ENCODE measurements around the gene GYPC. TPM values are rescaled to one million over a fixed set of nuclear protein-coding genes. Genes with fewer than 3 reads are reported as not detected.

GYPC gene
- 100 to 1,000 TPM in 1 of 2 donors, 1 to 10 TPM in 1; 8.7 to 419 TPM for total RNA-seq
- polyA plus RNA-seq, result 10 to 100 TPM in 1 of 2 donors, 1 to 10 TPM in 1; 9.3 to 15.2 TPM

DNA sequence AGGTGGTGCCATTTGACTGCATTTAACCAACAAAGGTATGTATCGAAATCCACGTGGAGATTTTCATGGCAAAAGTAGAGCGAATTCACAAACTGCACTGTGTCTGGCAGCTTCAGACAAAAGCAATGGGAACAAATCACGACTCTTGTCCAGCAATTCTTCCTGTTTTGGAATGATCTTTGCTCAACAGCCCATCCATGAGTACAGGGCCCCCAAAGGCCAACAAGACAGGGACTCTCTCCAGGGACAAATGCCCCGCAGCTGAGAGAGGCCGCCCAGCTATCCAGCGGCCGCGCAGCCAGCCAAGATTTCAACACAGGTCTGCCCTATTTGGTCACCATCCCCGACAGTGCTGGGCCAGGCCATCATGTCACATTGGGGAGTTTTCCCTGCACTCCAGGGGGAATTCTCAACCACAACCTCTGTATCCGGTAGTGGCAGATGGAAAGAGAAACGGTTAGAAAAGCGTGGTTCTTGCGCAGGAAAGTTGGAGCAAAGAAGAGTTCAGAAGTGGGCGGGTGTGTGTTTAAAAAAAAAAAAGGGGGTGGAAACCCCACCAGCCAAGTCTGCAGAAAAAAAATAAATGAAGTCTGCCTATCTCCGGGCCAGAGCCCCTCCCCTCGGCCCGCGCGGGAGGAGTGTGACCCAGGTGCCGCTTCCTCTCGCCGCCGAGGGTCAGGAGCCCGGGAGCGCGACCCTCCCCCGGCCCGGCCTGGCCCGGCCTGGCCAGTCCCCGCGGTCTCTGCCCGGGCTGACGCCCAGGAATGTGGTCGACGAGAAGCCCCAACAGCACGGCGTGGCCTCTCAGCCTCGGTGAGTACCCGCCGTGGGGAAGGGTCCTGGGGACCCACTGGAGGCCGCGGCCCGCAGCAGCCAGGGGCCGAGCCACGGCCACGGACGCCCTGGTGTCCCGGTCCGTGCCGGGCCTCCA, at the start of gene GYPC:
TSS of gene GYPC (plus strand) at position 659 of the 931 bp plus-strand sequence. CDS start at position 765, 106 bp downstream.
- peak within 1 kb of the TSS; percentile 11 to 67 (median 61) for H3K4me3 ChIP-seq (ENCODE audit: low read depth in 1 of 3, low read length in 3 of 3)
- peak within 1 kb of the TSS; percentile 69 to 84 for H3K27ac ChIP-seq (ENCODE audit: low read depth in 1 of 2, low read length in 2 of 2)
- peaks cover 6 to 22% (median 10%) of the 10 kb centered on the region in 4 donors for H3K4me1 ChIP-seq (ENCODE audit: control insufficient read depth in 4 of 4, insufficient read depth in 4 of 4, low read length in 3 of 4)
- no peaks in the 10 kb centered on the region for H3K36me3 ChIP-seq (ENCODE audit: control insufficient read depth in 4 of 4, insufficient read depth in 3 of 4, low read depth in 1 of 4, low read length in 3 of 4)
- DNase-seq (ENCODE audit: low spot score), result peak; percentile 85
- H3K9me3 ChIP-seq (ENCODE audit: control insufficient read depth in 4 of 4, low read length in 3 of 4), result no peaks in the 10 kb centered on the region
- H3K27me3 ChIP-seq (ENCODE audit: control insufficient read depth in 4 of 4, insufficient read depth in 4 of 4, low read length in 3 of 4), result no peaks in the 10 kb centered on the region
- 6% methylated on average over 51 of the region's 51 CpGs for WGBS
- peak within 1 kb of the TSS; percentile 66 to 69 for H3K9ac ChIP-seq (ENCODE audit: low read depth in 1 of 2, low read length in 2 of 2)
- TF ChIP-seq SP1 (IDR thresholded peaks at IDR 0.05) (no peak), YY1 (IDR thresholded peaks at IDR 0.05) (no peak), EGR1 (IDR thresholded peaks at IDR 0.05; ENCODE audit: low read depth in 2 of 2) (no peak), RAD21 (IDR thresholded peaks at IDR 0.05) (no peak), JUND (IDR thresholded peaks at IDR 0.05) (no peak), FOXA2 (IDR thresholded peaks at IDR 0.05) (no peak), ZBTB33 (IDR thresholded peaks at IDR 0.05) (no peak), FOXA1 (IDR thresholded peaks at IDR 0.05) (no peak), GABPA (IDR thresholded peaks at IDR 0.05 in 1 of 2, conservative IDR thresholded peaks at IDR 0.05 in 1 of 2) (no peak), REST (IDR thresholded peaks at IDR 0.05) (no peak), HNF4A (conservative IDR thresholded peaks at IDR 0.05) (no peak), HNF4G (IDR thresholded peaks at IDR 0.05) (no peak), ATF3 (IDR thresholded peaks at IDR 0.05) (no peak), NR2F2 (IDR thresholded peaks at IDR 0.05) (peak; percentile 86), RXRA (IDR thresholded peaks at IDR 0.05) (peak in 1 of 2 donors; percentile 8), TAF1 (conservative IDR thresholded peaks at IDR 0.05) (peak; percentile 21), CTCF (IDR thresholded peaks at IDR 0.05; ENCODE audit: low read depth, low read length, missing input control) (no peak)
- TF ChIP-seq, protein P1, sequence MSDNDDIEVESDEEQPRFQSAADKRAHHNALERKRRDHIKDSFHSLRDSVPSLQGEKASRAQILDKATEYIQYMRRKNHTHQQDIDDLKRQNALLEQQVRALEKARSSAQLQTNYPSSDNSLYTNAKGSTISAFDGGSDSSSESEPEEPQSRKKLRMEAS (IDR thresholded peaks at IDR 0.05), result no peak

All from liver (tissue), 9 donors.